HG02840 (cell line): ENCODE results near the gene OR13J1.

Source experiments
- ATAC-seq: cut with Tn5 transposase; IDR thresholded peaks from one replicate; pipeline ENCODE4 v1.9.1; 2021; ENCODE audit warnings: mild to moderate bottlenecking, moderate library complexity, moderate number of reproducible peaks; ENCODE audit not compliant: unreplicated experiment, low FRiP score

OR13J1 gene

GRCh38 chr9:35835216-35835632 lies 35.0 kb downstream of the OR13J1 start:
- ATAC-seq: no peak

- no peak for ATAC-seq
These were observed 35.7 kb downstream of the OR13J1 start for GRCh38 chr9:35834260-35835215.

- no peak for ATAC-seq
These were observed 37.4 kb downstream of the OR13J1 start for GRCh38 chr9:35832814-35833213.

GRCh38 chr9:35831040-35831439 lies 39.2 kb downstream of the OR13J1 start:
- ATAC-seq: no peak

GRCh38 chr9:35829764-35830096 lies 40.5 kb downstream of the OR13J1 start:
- no peak for ATAC-seq

DNA sequence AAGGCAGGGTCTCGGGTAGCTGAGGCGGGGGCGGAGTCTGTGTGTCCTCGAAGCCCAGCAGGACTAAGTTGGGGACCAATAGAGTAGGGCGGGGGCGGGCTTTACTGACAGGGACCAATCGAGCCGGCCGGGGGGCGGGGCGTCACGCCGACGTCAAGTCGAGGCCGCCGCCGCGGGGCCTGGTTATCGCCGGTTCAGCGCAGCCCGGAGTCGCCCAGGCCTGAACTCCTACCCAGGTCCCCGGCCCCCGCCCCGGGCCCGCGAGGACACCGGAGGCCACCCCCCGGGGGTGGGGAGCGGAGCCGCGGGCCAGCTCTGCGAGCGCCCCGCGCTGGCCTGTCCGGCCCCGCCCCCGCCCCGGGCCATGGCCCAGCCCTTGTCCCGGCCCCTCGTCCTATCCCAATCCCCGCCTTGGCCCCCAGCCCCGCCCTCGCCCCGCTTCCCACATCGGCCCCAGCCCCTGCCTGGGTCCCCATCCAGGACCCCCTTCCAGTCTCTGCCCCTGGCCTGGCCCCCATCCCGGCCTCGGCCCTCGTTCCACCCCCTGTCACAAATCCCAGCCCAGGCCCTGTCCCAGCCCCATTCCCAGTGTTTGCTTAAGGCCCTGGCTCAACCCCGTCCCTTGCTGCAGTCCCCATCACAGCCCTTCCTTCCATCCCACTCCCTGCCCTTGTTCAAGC lies 41.0 kb downstream of the OR13J1 start, which contains the start of gene TMEM8B:
TMEM8B (plus strand) TSS at position 145 of the 680 bp plus-strand sequence; CDS start at position 365, 220 bp downstream.
- peak; percentile 72 for ATAC-seq

GRCh38 chr9:35828716-35829083 lies 41.5 kb downstream of the OR13J1 start, which contains the start of gene FAM221B:
Gene FAM221B (minus strand): TSS chr9:35828732. CDS start chr9:35826161, 2,571 bp downstream.
- no peak for ATAC-seq

GRCh38 chr9:35827486-35827885 lies 42.7 kb downstream of the OR13J1 start:
- no peak for ATAC-seq

- ATAC-seq: peak; percentile 49
These were observed 44.0 kb downstream of the OR13J1 start for GRCh38 chr9:35826071-35826701.

DNA sequence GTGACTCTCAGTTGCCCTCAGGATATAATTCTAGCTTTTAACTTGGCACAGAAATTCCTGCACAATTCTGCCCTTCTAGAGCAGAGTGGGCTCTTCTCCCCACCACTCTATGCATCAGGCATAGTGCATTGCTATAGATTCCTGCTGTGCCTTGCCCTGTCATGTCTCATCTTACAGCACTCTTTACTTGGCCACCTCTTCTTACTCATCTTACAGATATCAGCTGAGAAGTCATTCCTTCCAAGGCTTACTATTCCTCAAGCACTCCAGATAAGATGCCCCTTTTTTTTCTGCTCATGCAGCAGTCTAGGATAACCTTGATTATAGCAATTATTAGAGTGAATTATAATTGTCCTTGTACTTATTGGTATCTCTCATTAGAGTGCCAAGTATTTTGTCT lies 47.3 kb downstream of the OR13J1 start:
- ATAC-seq: no peak

DNA sequence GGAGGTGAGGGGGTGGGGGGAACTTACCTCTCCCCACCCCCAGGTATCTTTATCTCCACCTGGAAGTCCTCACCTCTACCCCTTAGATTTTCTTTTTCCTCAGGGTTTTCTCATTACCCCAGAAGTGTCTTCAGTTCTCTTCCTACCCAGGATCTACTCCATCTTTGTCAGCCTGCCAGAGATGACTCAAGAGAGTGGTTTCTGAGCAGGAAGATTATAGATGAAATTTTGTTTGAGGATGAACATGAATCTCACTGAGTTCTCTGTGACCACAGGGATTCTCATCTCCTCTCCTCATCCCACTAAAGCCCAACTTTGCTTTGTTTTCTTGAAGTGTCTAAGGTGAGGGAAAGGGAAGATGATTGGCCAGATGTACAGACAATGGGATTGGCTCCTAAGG lies 50.1 kb downstream of the OR13J1 start:
- no peak for ATAC-seq
